ENCODE data around the gene FNIP1.

GRCh38 chr5:131609774-131610173 is 187.0 kb downstream of the FNIP1 start:
- TF ChIP-seq CTCF (IDR thresholded peaks at IDR 0.05) (no peak), POLR2A (IDR thresholded peaks at IDR 0.05) (no peak)

Measured in tibial nerve (tissue), 3 donors.